Testis (tissue), 2 donors: Measurements from ENCODE around the gene NFATC2.

Source experiments
- CTCF ChIP-seq, 3 experiments: fragments of 450-650 bp in 2 of 3; fragments of 200-600 bp in 1 of 3; sonication (generic) in 1 of 3; IDR thresholded peaks; one replicate each; pipeline ENCODE4 v1.5.1; 2016 to 2019; ENCODE audit warnings: antibody characterized with exemption in 3 of 3, mild to moderate bottlenecking in 2 of 3, moderate library complexity in 1 of 3
- POLR2A ChIP-seq: fragments of 450-650 bp; IDR thresholded peaks from one replicate; pipeline ENCODE4 v1.6.1; 2017; ENCODE audit warnings: antibody characterized with exemption, mild to moderate bottlenecking, moderate library complexity

- TF ChIP-seq CTCF (IDR thresholded peaks at IDR 0.05) (no peak), POLR2A (no peak)
Measured at GRCh38 chr20:51398083-51398482, 144.4 kb downstream of the NFATC2 start.
